Left lung (tissue), 10 donors: Measurements from ENCODE around the gene DNAL4. TPM values are rescaled to one million over a fixed set of nuclear protein-coding genes. Genes with fewer than 3 reads are reported as not detected.

ENCODE experiments used
- ATAC-seq: fragments of 200-7000 bp; cut with Tn5 transposase; one replicate; pipeline ENCODE4 v1.9.1; 2020; ENCODE audit warnings: moderate library complexity
- DNase-seq, 4 donors: peaks; one replicate each; pipeline ENCODE4 v3.0.0-alpha.2; 2013 to 2020
- H3K27ac ChIP-seq, 2 donors: fragments of 200-600 bp; sonication (generic) in 1 of 2; one replicate each; pipeline versions ENCODE4 v1.5.0 to v1.8.0; 2020 to 2021
- H3K27me3 ChIP-seq, 2 donors: fragments of 200-600 bp; sonication (generic) in 1 of 2; one replicate each; pipeline versions ENCODE4 v1.5.0 to v1.8.0; 2020 to 2021
- H3K36me3 ChIP-seq, 2 donors: fragments of 200-600 bp; sonication (generic) in 1 of 2; one replicate each; pipeline versions ENCODE4 v1.5.0 to v1.8.0; 2020 to 2021
- H3K4me1 ChIP-seq, 2 donors: fragments of 200-600 bp; one replicate each; pipeline ENCODE4 v1.8.0; 2021
- H3K4me3 ChIP-seq, 2 donors: fragments of 200-600 bp; sonication (generic) in 1 of 2; one replicate each; pipeline versions ENCODE4 v1.5.0 to v1.8.0; 2020 to 2021; ENCODE audit warnings: mild to moderate bottlenecking in 1 of 2
- H3K9me3 ChIP-seq, 2 donors: fragments of 200-600 bp; sonication (generic) in 1 of 2; one replicate each; pipeline versions ENCODE4 v1.5.0 to v1.8.0; 2020 to 2021
- CTCF ChIP-seq, 2 donors: fragments of 200-600 bp; sonication (generic) in 1 of 2; IDR thresholded peaks; one replicate each; pipeline versions ENCODE4 v1.5.0 to v1.8.0; 2021; ENCODE audit warnings: antibody characterized with exemption in 2 of 2
- intact Hi-C, 2 donors: fragments of 100-400 bp; cut with DNase I; formaldehyde crosslinking; loops; one replicate each; pipeline versions ENCODE4 v1.11.2 to v1.14.2; 2022
- polyA plus RNA-seq, 6 donors: library from polyadenylated mRNA; unstranded; fragments of 120-200 nt; gene quantifications; one replicate each; pipeline ENCODE4 v1.2.1, GENCODE V29; 2013; ENCODE audit not compliant: insufficient read length in 6 of 6
- total RNA-seq, 2 donors: library from RNA; stranded (reverse); fragmentation: NEBNext Ultra II Directional; extraction: Animal tissue kit (Norgen Biotek cat#: 25700); gene quantifications; one replicate each; pipeline ENCODE4 v1.2.1, GENCODE V29; 2021
- donor health status: DM: no; HTN: yes; CAD: no.
- donor health status: DM: no; HTN: no; CAD: no.

Gene DNAL4
- total and polyA plus RNA-seq, 8 donors, result 16.3 to 36.4 (median 34.0) TPM

- ATAC-seq, result no peak
- no peak overlapping the region for H3K27ac ChIP-seq
- H3K4me3 ChIP-seq, result no peak overlapping the region
- TF ChIP-seq CTCF (IDR thresholded peaks at IDR 0.05), result no peak
- DNase-seq, result no peak
- H3K36me3 ChIP-seq, result no peaks in the 10 kb centered on the region
- peaks cover 0 to 9% of the 10 kb centered on the region in 2 donors for H3K27me3 ChIP-seq
- intact Hi-C loops, result loop anchor here in 1 of 2 donors (10.0 kb wide), 1 partner anchor 234 kb away; no protein-coding TSS in a partner anchor
- no peaks in the 10 kb centered on the region for H3K9me3 ChIP-seq
- H3K4me1 ChIP-seq, result no peaks in the 10 kb centered on the region
Observed at GRCh38 chr22:38770257-38770949, 23.5 kb downstream of the DNAL4 start.

DNA sequence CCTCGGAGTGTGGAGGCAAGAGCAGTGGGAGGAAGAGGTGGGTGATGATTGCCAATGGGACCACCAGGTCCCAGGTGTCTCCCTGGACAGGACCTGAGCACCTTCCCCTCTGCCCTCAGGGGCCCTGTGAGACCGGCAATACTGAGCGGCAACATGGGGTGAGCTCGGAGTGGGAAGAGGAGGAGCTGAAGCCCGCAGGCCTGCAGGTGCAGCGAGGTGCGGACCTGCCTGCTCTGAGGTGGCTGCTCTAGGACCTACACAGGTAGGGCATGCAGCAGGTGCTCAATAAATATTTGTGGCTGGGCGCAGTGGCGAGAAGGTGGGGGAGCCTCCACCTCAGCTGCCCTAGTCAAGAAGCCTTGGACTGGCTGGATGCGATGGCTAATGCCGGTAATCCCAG, 25.9 kb downstream of the DNAL4 start:
- TF ChIP-seq CTCF (IDR thresholded peaks at IDR 0.05), result no peak
- H3K27ac ChIP-seq, result no peak overlapping the region
- H3K4me1 ChIP-seq, result no peaks in the 10 kb centered on the region
- intact Hi-C loops, result no loop called here
- DNase-seq (peak in 1 of 4 donors; percentile 53), ATAC-seq (no peak)
- H3K9me3 ChIP-seq, result no peaks in the 10 kb centered on the region
- no peaks in the 10 kb centered on the region for H3K36me3 ChIP-seq
- H3K27me3 ChIP-seq, result peaks cover 0 to 12% of the 10 kb centered on the region in 2 donors
- no peak overlapping the region for H3K4me3 ChIP-seq

- no peak for TF ChIP-seq CTCF (IDR thresholded peaks at IDR 0.05)
- H3K4me3 ChIP-seq, result no peak overlapping the region
- DNase-seq (peak in 1 of 4 donors; percentile 23), ATAC-seq (no peak)
- intact Hi-C loops, result no loop called here
- H3K27me3 ChIP-seq, result peaks cover 0 to 12% of the 10 kb centered on the region in 2 donors
- H3K27ac ChIP-seq, result no peak overlapping the region
- H3K4me1 ChIP-seq, result no peaks in the 10 kb centered on the region
- no peaks in the 10 kb centered on the region for H3K36me3 ChIP-seq
- no peaks in the 10 kb centered on the region for H3K9me3 ChIP-seq
Observed at GRCh38 chr22:38767313-38767712, 26.6 kb downstream of the DNAL4 start.

DNA sequence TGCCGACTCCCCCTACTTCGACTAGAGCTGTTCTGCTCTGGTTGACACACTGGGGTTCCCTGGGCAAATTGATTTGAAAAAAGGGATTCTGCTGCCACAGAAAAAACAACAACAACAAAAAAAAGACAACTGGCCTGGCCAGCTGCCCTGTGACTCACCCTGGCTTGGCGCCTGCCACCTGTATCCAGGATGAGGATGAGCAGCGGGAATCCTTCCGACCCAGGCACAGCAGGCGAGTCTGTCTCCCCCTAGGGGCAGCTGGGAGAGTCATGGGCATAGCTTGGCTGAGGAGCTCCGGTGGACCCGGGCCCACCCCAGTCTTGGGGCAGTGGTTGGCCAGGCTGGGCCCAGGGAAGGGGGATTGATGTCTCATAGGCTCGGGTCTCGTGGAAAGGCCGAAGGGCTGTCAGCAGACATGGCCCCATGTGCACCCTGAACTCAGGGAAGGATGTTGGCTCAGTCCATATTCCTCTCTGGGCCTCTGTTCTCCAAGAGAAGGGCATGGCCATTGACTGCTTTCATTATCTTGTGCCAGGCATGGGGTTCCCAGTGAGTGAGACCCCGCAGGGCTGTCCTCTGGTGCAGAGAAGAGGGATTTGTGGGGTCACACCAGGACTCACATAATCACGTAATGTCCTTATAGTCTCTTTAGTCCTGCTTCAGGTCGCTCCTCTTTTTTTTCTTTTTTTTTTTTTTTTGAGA, 27.7 kb downstream of the DNAL4 start:
- Histone ChIP-seq H3K36me3 (no peaks in the 10 kb centered on the region), H3K4me1 (no peaks in the 10 kb centered on the region), H3K27me3 (peaks cover 0 to 12% of the 10 kb centered on the region in 2 donors), H3K27ac (no peak overlapping the region), H3K9me3 (no peaks in the 10 kb centered on the region), H3K4me3 (no peak overlapping the region)
- TF ChIP-seq CTCF (IDR thresholded peaks at IDR 0.05), result peak; percentile 35 to 66
- DNase-seq (peak in 1 of 4 donors; percentile 82), ATAC-seq (peak; percentile 59)
- intact Hi-C loops, result no loop called here

- DNase-seq (no peak), ATAC-seq (no peak)
- Histone ChIP-seq H3K4me1 (peaks cover 0 to 2% of the 10 kb centered on the region in 2 donors), H3K36me3 (no peaks in the 10 kb centered on the region), H3K27ac (no peak overlapping the region), H3K9me3 (no peaks in the 10 kb centered on the region), H3K4me3 (no peak overlapping the region), H3K27me3 (peaks cover 0 to 12% of the 10 kb centered on the region in 2 donors)
- TF ChIP-seq CTCF (IDR thresholded peaks at IDR 0.05), result no peak
- intact Hi-C loops, result no loop called here
Observed at GRCh38 chr22:38762551-38762983, 31.4 kb downstream of the DNAL4 start.
